ENCODE results near the gene FBXL3. TPM values are rescaled to one million over a fixed set of nuclear protein-coding genes. Genes with fewer than 3 reads are reported as not detected.

The FBXL3 gene
- polyA plus RNA-seq, 1 of the 3 experiments (the other 2 are of a cell fraction), result 13.6 TPM

- TF ChIP-seq USF1 (IDR thresholded peaks at IDR 0.05; ENCODE audit: borderline replicate concordance, low read depth) (no peak), TCF12 (IDR thresholded peaks at IDR 0.05) (no peak), ZBTB33 (IDR thresholded peaks at IDR 0.05; ENCODE audit: borderline replicate concordance, low read depth) (no peak)
Observed at GRCh38 chr13:77031656-77032243, 4.8 kb upstream of the FBXL3 start (continued).

- Histone ChIP-seq H3K4me3 (ENCODE audit: low read depth in 2 of 2, low read length in 1 of 2) (no peak overlapping the region), H3K9me2 (no peaks in the 10 kb centered on the region), H4K20me1 (ENCODE audit: insufficient read depth) (peaks cover 19% of the 10 kb centered on the region), H3K4me2 (no peak overlapping the region), H3K79me2 (ENCODE audit: insufficient read depth) (peaks cover 20% of the 10 kb centered on the region), H3K36me3 (replicated peaks in 1 of 2; ENCODE audit: control insufficient read depth in 1 of 2, insufficient read depth in 2 of 2, low read length in 1 of 2) (no peaks in the 10 kb centered on the region), H3K9me3 (no peaks in the 10 kb centered on the region), H2AFZ (ENCODE audit: low read depth) (no peak overlapping the region), H3K9ac (no peak overlapping the region), H3K27ac (ENCODE audit: low read depth in 2 of 2, low read length in 1 of 2) (no peak overlapping the region), H3K27me3 (ENCODE audit: insufficient read depth) (no peaks in the 10 kb centered on the region), H3K4me1 (ENCODE audit: control insufficient read depth in 1 of 2, insufficient read depth in 2 of 2, low read depth in 1 of 2, low read length in 1 of 2) (peaks cover 9 to 14% of the 10 kb centered on the region in 2 experiments; a peak in 3 of 4 replicates), H3F3A (replicated peaks; ENCODE audit: insufficient read depth) (peaks cover 10% of the 10 kb centered on the region)
- ChIA-PET CTCF (no interaction called here), POLR2A (no interaction called here)
- TF ChIP-seq RXRA (IDR thresholded peaks at IDR 0.05; ENCODE audit: borderline replicate concordance, low read depth) (no peak), TCF12 (IDR thresholded peaks at IDR 0.05) (no peak), RAD21 (IDR thresholded peaks at IDR 0.05; ENCODE audit: low read length) (no peak), PBX3 (IDR thresholded peaks at IDR 0.05) (no peak), FOXJ3 (CRISPR knock-in tag; IDR thresholded peaks at IDR 0.05) (no peak), FOSL2 (IDR thresholded peaks at IDR 0.05; ENCODE audit: borderline replicate concordance, low read depth) (no peak), SMC3 (IDR thresholded peaks at IDR 0.05; ENCODE audit: low read depth, low read length) (no peak), EP300 (IDR thresholded peaks at IDR 0.05; ENCODE audit: borderline replicate concordance in 1 of 2, low read depth in 1 of 2, low read length in 1 of 2) (no peak), FOXM1 (IDR thresholded peaks at IDR 0.05; ENCODE audit: low read depth) (no peak), USF1 (IDR thresholded peaks at IDR 0.05; ENCODE audit: borderline replicate concordance, low read depth) (no peak)
- DNase-seq, result no peak
- WGBS (ENCODE audit: low lambda C conversion rate), result 96% methylated on average over 1 of the region's 1 CpG
Observed at GRCh38 chr13:77029436-77029835, 2.5 kb upstream of the FBXL3 start.
